OCI-LY1 (cell line): ENCODE data around the gene RPAIN.

ENCODE experiments used
- H2AFZ ChIP-seq: fragments of 200-600 bp; sonication (generic), shearing (Covaris generic); 2 replicates; pipeline ENCODE4 v1.6.0; 2014; ENCODE audit warnings: antibody characterized with exemption, mild to moderate bottlenecking, low read length
- H3F3A ChIP-seq: fragments of 200-600 bp; sonication (generic), shearing (Covaris generic); 2 replicates; pipeline ENCODE4 v1.6.0; 2014; ENCODE audit warnings: mild to moderate bottlenecking, antibody characterized with exemption, low read length, moderate library complexity; ENCODE audit not compliant: insufficient read depth
- H3K27ac ChIP-seq: fragments of 200-600 bp; sonication (generic); 2 replicates; pipeline ENCODE4 v1.5.1; 2014; ENCODE audit warnings: low read length, mixed run types, mild to moderate bottlenecking, low read depth; ENCODE audit not compliant: poor library complexity, severe bottlenecking
- H3K27me3 ChIP-seq: fragments of 200-600 bp; sonication (generic); 2 replicates; pipeline ENCODE4 v1.6.0; 2014; ENCODE audit warnings: antibody characterized with exemption, mild to moderate bottlenecking, low read length, moderate library complexity; ENCODE audit not compliant: insufficient read depth
- H3K36me3 ChIP-seq: fragments of 200-600 bp; sonication (generic); 2 replicates; pipeline ENCODE4 v1.6.1; 2014; ENCODE audit warnings: mild to moderate bottlenecking, antibody characterized with exemption, low read length, moderate library complexity, mixed read lengths; ENCODE audit not compliant: insufficient read depth
- H3K4me1 ChIP-seq: fragments of 200-600 bp; sonication (generic); 2 replicates; pipeline ENCODE4 v1.5.1; 2014; ENCODE audit warnings: mild to moderate bottlenecking, low read length, moderate library complexity; ENCODE audit not compliant: insufficient read depth, severe bottlenecking
- H3K4me2 ChIP-seq: fragments of 200-600 bp; sonication (generic), shearing (Covaris generic); 2 replicates; pipeline ENCODE4 v1.6.1; 2014; ENCODE audit warnings: low read length
- H3K4me3 ChIP-seq: fragments of 200-600 bp; sonication (generic); 2 replicates; pipeline ENCODE4 v1.5.1; 2014; ENCODE audit warnings: low read length, low read depth, mild to moderate bottlenecking, mixed read lengths; ENCODE audit not compliant: poor library complexity, severe bottlenecking
- H3K79me2 ChIP-seq: fragments of 200-600 bp; shearing (Covaris generic); 2 replicates; pipeline ENCODE4 v1.6.1; 2016; ENCODE audit warnings: mixed run types, low read length, mixed read lengths; ENCODE audit not compliant: insufficient read depth
- H3K9ac ChIP-seq: fragments of 200-600 bp; sonication (generic), shearing (Covaris generic); 2 replicates; pipeline ENCODE4 v1.6.1; 2014; ENCODE audit warnings: mild to moderate bottlenecking, low read length, mixed read lengths
- H3K9me2 ChIP-seq: fragments of 200-600 bp; sonication (generic), shearing (Covaris generic); 2 replicates; pipeline ENCODE4 v1.6.1; 2014; ENCODE audit warnings: low read depth, mild to moderate bottlenecking, low read length, mixed read lengths
- H3K9me3 ChIP-seq: fragments of 200-600 bp; shearing (Covaris generic); 2 replicates; pipeline ENCODE4 v1.6.1; 2014; ENCODE audit warnings: low read length, mixed read lengths
- H4K20me1 ChIP-seq: fragments of 200-600 bp; sonication (generic), shearing (Covaris generic); 2 replicates; pipeline ENCODE4 v1.6.0; 2016; ENCODE audit warnings: mild to moderate bottlenecking, low read length; ENCODE audit not compliant: insufficient read depth
- CTCF ChIP-seq: fragments of 200-600 bp; sonication (generic), shearing (Covaris generic); IDR thresholded peaks from 2 replicates; pipeline ENCODE4 v1.5.1; 2017; ENCODE audit warnings: mild to moderate bottlenecking, antibody characterized with exemption, low read length, moderate library complexity, mixed read lengths
- EZH2 ChIP-seq: fragments of 200-600 bp; sonication (generic), shearing (Covaris generic); IDR thresholded peaks from 2 replicates; pipeline ENCODE4 v1.8.0; 2017; ENCODE audit warnings: borderline replicate concordance, mixed run types, mild to moderate bottlenecking, antibody characterized with exemption, low read length, moderate library complexity, mixed read lengths

Gene RPAIN

GRCh38 chr17:5480962-5481361 is 61.0 kb downstream of the RPAIN start:
- Histone ChIP-seq H3K9me3 (no peaks in the 10 kb centered on the region), H3F3A (no peaks in the 10 kb centered on the region), H3K4me1 (peaks cover 12% of the 10 kb centered on the region), H3K27me3 (no peaks in the 10 kb centered on the region), H2AFZ (no peak overlapping the region), H3K4me3 (no peak overlapping the region), H3K36me3 (peaks cover 89% of the 10 kb centered on the region), H4K20me1 (no peaks in the 10 kb centered on the region), H3K9ac (no peak overlapping the region), H3K79me2 (peaks cover 16% of the 10 kb centered on the region), H3K27ac (no peak overlapping the region), H3K4me2 (no peak overlapping the region), H3K9me2 (no peaks in the 10 kb centered on the region)
- TF ChIP-seq CTCF (no peak), EZH2 (no peak)

- Histone ChIP-seq H3K79me2 (peaks cover 16% of the 10 kb centered on the region), H3K9me2 (no peaks in the 10 kb centered on the region), H3K36me3 (peaks cover 85% of the 10 kb centered on the region)
Observed at GRCh38 chr17:5481451-5481850, 61.5 kb downstream of the RPAIN start.

More at GRCh38 chr17:5481451-5481850, 61.5 kb downstream of the RPAIN start:
- H3K9ac ChIP-seq = no peak overlapping the region
- H3K4me3 ChIP-seq = no peak overlapping the region
- TF ChIP-seq EZH2 (no peak), CTCF (no peak)
- H3K27me3 ChIP-seq = no peaks in the 10 kb centered on the region
- H3K4me2 ChIP-seq = no peak overlapping the region
- H3K9me3 ChIP-seq = no peaks in the 10 kb centered on the region
- H3F3A ChIP-seq = no peaks in the 10 kb centered on the region
- H3K27ac ChIP-seq = no peak overlapping the region
- no peak overlapping the region for H2AFZ ChIP-seq
- H3K4me1 ChIP-seq = peaks cover 12% of the 10 kb centered on the region
- no peaks in the 10 kb centered on the region for H4K20me1 ChIP-seq
